ENCODE results near the gene GABRA6.

The GABRA6 gene

GRCh38 chr5:161744276-161744675 lies 58.8 kb downstream of the GABRA6 start:
- no peak for DNase-seq
- in situ Hi-C loops (cut with MboI; ENCODE audit: low pct_unique_long_range_greater_than_20kb, low sequenced_read_pairs) = no loop called here

- in situ Hi-C loops (cut with MboI; ENCODE audit: low pct_unique_long_range_greater_than_20kb, low sequenced_read_pairs) = no loop called here
- no peak for DNase-seq
Measured at GRCh38 chr5:161745392-161745791, 59.9 kb downstream of the GABRA6 start.

GRCh38 chr5:161751265-161751664 lies 65.7 kb downstream of the GABRA6 start:
- in situ Hi-C loops (cut with MboI; ENCODE audit: low pct_unique_long_range_greater_than_20kb, low sequenced_read_pairs) = no loop called here
- no peak for DNase-seq

All from KBM-7 (cell line).